HepG2 (cell line): Measurements from ENCODE around the gene RNU7-1.

Experiments used
- KLF15 ChIP-seq: sonication (generic); formaldehyde crosslinking; IDR thresholded peaks from 2 replicates; pipeline ENCODE4 v1.8.1; 2023; ENCODE audit warnings: borderline replicate concordance, mild to moderate bottlenecking, inconsistent platforms, missing genetic modification reagents, mixed read lengths
- PBX3 ChIP-seq: sonication (generic); formaldehyde crosslinking; IDR thresholded peaks from 2 replicates; pipeline ENCODE4 v1.8.1; 2023; ENCODE audit warnings: missing genetic modification reagents, inconsistent platforms, borderline replicate concordance
- PREB ChIP-seq: sonication (generic); formaldehyde crosslinking; IDR thresholded peaks from 2 replicates; pipeline ENCODE4 v1.4.0; 2020; ENCODE audit warnings: missing genetic modification reagents
- ZNF558 ChIP-seq: sonication (generic); formaldehyde crosslinking; IDR thresholded peaks from 2 replicates; pipeline ENCODE4 v1.9.0; 2022; ENCODE audit warnings: mild to moderate bottlenecking, missing genetic modification reagents, borderline replicate concordance
- TF ChIP-seq, protein P1 (sequence below): IDR thresholded peaks from 2 replicates; pipeline ENCODE4 v1.6.1; 2016; ENCODE audit warnings: missing compliant biosample characterization, missing genetic modification reagents, borderline replicate concordance

DNA sequence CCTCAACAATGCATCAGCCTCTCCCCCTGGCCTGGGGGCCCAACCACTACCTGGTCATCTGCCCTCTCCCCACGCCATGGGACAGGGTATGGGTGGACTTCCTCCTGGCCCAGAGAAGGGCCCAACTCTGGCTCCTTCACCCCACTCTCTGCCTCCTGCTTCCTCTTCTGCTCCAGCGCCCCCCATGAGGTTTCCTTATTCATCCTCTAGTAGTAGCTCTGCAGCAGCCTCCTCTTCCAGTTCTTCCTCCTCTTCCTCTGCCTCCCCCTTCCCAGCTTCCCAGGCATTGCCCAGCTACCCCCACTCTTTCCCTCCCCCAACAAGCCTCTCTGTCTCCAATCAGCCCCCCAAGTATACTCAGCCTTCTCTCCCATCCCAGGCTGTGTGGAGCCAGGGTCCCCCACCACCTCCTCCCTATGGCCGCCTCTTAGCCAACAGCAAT, 7.4 kb upstream of the RNU7-1 start:
- no peak for TF ChIP-seq ZNF558 (CRISPR knock-in tag)
- no peak for TF ChIP-seq PBX3
- TF ChIP-seq, protein P1, sequence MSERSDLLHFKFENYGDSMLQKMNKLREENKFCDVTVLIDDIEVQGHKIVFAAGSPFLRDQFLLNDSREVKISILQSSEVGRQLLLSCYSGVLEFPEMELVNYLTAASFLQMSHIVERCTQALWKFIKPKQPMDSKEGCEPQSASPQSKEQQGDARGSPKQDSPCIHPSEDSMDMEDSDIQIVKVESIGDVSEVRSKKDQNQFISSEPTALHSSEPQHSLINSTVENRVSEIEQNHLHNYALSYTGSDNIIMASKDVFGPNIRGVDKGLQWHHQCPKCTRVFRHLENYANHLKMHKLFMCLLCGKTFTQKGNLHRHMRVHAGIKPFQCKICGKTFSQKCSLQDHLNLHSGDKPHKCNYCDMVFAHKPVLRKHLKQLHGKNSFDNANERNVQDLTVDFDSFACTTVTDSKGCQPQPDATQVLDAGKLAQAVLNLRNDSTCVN (CRISPR knock-in tag) = no peak
- TF ChIP-seq KLF15 (CRISPR knock-in tag) = no peak
- no peak for TF ChIP-seq PREB (CRISPR knock-in tag)
